HCT116 (cell line): ENCODE results near the gene BTBD9.

ENCODE experiments used
- ELF1 ChIP-seq: IDR thresholded peaks from 2 replicates; pipeline ENCODE4 v1.6.1; 2012; ENCODE audit warnings: low read depth, borderline replicate concordance
- EZH2 ChIP-seq: fragments of 200-600 bp; sonication (generic); IDR thresholded peaks from 2 replicates; pipeline ENCODE4 v1.6.1; 2017; ENCODE audit warnings: antibody characterized with exemption, mixed run types
- JUND ChIP-seq: IDR thresholded peaks from 2 replicates; pipeline ENCODE4 v1.6.1; 2012
- POLR2A ChIP-seq: IDR thresholded peaks from 2 replicates; pipeline ENCODE4 v1.7.0; 2011; ENCODE audit warnings: borderline replicate concordance; ENCODE audit not compliant: insufficient read depth, insufficient read length; ENCODE audit errors: extremely low read depth
- POLR2AphosphoS5 ChIP-seq: IDR thresholded peaks from 2 replicates; pipeline ENCODE4 v1.6.1; 2011; ENCODE audit warnings: mild to moderate bottlenecking, low read depth, low read length, moderate library complexity
- SIN3A ChIP-seq: IDR thresholded peaks from 2 replicates; pipeline ENCODE4 v1.6.1; 2012; ENCODE audit warnings: low read depth
- SP1 ChIP-seq: IDR thresholded peaks from 2 replicates; pipeline ENCODE4 v1.6.1; 2012; ENCODE audit warnings: low read depth
- SRF ChIP-seq: IDR thresholded peaks from 2 replicates; pipeline ENCODE4 v1.6.1; 2012; ENCODE audit warnings: low read depth
- TF ChIP-seq, protein P1 (sequence below), 3 experiments: fragments of 200-600 bp in 1 of 3; sonication (generic) in 1 of 3; IDR thresholded peaks in 2 of 3; conservative IDR thresholded peaks in 1 of 3; 2 replicates each; pipeline ENCODE4 v1.5.1; 2012 to 2017; ENCODE audit warnings: low read depth in 2 of 3, low read length in 2 of 3, antibody characterized with exemption in 1 of 3, borderline replicate concordance in 1 of 3, control low read depth in 1 of 3, mild to moderate bottlenecking in 1 of 3, mixed read lengths in 1 of 3, mixed run types in 1 of 3, moderate library complexity in 1 of 3; ENCODE audit not compliant: insufficient read depth in 1 of 3
- TF ChIP-seq, protein P2 (sequence below): IDR thresholded peaks from 2 replicates; pipeline ENCODE4 v1.6.1; 2012
- TF ChIP-seq, protein P3 (sequence below): IDR thresholded peaks from 2 replicates; pipeline ENCODE4 v1.6.1; 2012

DNA sequence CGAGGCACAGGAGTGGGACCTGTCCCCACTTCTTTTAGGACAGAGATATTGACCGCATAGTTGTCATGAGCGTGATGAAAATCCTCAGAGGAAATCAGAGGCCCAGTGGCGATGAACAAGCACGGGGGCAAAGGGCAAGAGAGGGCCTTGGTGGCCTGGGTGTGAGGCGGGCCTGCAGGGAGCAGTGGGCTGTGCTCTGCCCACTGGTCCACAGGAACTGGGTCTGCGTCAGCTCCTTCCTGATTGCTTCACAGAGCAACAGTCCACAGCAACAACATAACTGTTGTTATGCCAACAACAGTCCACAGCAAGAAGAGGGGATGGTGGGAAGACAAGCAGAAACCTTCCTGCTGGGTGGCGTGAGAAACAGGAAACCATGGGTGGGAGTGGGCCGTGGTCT, 484.6 kb downstream of the BTBD9 start:
- TF ChIP-seq, protein P1, sequence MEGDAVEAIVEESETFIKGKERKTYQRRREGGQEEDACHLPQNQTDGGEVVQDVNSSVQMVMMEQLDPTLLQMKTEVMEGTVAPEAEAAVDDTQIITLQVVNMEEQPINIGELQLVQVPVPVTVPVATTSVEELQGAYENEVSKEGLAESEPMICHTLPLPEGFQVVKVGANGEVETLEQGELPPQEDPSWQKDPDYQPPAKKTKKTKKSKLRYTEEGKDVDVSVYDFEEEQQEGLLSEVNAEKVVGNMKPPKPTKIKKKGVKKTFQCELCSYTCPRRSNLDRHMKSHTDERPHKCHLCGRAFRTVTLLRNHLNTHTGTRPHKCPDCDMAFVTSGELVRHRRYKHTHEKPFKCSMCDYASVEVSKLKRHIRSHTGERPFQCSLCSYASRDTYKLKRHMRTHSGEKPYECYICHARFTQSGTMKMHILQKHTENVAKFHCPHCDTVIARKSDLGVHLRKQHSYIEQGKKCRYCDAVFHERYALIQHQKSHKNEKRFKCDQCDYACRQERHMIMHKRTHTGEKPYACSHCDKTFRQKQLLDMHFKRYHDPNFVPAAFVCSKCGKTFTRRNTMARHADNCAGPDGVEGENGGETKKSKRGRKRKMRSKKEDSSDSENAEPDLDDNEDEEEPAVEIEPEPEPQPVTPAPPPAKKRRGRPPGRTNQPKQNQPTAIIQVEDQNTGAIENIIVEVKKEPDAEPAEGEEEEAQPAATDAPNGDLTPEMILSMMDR (IDR thresholded peaks at IDR 0.05 in 2 of 3, conservative IDR thresholded peaks at IDR 0.05 in 1 of 3; ENCODE audit: borderline replicate concordance in 1 of 3, insufficient read depth in 1 of 3, low read depth in 2 of 3, low read length in 2 of 3), result no peak
- TF ChIP-seq, protein P2, sequence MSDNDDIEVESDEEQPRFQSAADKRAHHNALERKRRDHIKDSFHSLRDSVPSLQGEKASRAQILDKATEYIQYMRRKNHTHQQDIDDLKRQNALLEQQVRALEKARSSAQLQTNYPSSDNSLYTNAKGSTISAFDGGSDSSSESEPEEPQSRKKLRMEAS, result no peak
- TF ChIP-seq EZH2 (no peak), ELF1 (no peak), POLR2AphosphoS5 (no peak), SIN3A (no peak), POLR2A (no peak), SRF (no peak), SP1 (no peak), JUND (no peak)
- TF ChIP-seq, protein P3, sequence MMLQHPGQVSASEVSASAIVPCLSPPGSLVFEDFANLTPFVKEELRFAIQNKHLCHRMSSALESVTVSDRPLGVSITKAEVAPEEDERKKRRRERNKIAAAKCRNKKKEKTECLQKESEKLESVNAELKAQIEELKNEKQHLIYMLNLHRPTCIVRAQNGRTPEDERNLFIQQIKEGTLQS, result no peak
